Activated gamma-delta T cell treated with Interleukin-2 at 50 U/mL for 16 hours (primary cell): ENCODE results near the gene TNFRSF14.
"Not testable (repeated sequence)": the region's sequence is repeated elsewhere in the genome, so short reads cannot be mapped to it uniquely, and the experiment has no call there.

Experiments used
- DNase-seq: peaks from one replicate; pipeline ENCODE4 v3.0.0-alpha.2; 2020

TNFRSF14 gene

GRCh38 chr1:2539312-2539907 is 16.8 kb upstream of the TNFRSF14 start:
- no peak for DNase-seq

GRCh38 chr1:2540816-2541492 is 15.2 kb upstream of the TNFRSF14 start:
- DNase-seq: no peak

- DNase-seq: no peak
Measured at GRCh38 chr1:2541619-2542245, 14.4 kb upstream of the TNFRSF14 start.

- DNase-seq: no peak
Measured at GRCh38 chr1:2542246-2542915, 13.8 kb upstream of the TNFRSF14 start.

GRCh38 chr1:2543543-2544092 is 12.6 kb upstream of the TNFRSF14 start:
- peak; percentile 56 for DNase-seq

- DNase-seq: no peak
Measured at GRCh38 chr1:2544093-2544874, 11.9 kb upstream of the TNFRSF14 start.

GRCh38 chr1:2544875-2545640 is 11.1 kb upstream of the TNFRSF14 start:
- no peak for DNase-seq

- DNase-seq: peak; percentile 88
Measured at GRCh38 chr1:2545754-2546514, 10.2 kb upstream of the TNFRSF14 start.

- DNase-seq: peak; percentile 73
Measured at GRCh38 chr1:2546515-2547209, 9.5 kb upstream of the TNFRSF14 start.

- peak; percentile 52 for DNase-seq
Measured at GRCh38 chr1:2547210-2548067, 8.7 kb upstream of the TNFRSF14 start.

- peak; percentile 88 for DNase-seq
Measured at GRCh38 chr1:2548068-2548589, 8.0 kb upstream of the TNFRSF14 start.

- DNase-seq: not testable (repeated sequence)
Measured at GRCh38 chr1:2549367-2550029, 6.7 kb upstream of the TNFRSF14 start.

GRCh38 chr1:2550309-2550861 is 5.8 kb upstream of the TNFRSF14 start:
- DNase-seq: not testable (repeated sequence)

- not testable (repeated sequence) for DNase-seq
Measured at GRCh38 chr1:2551544-2551943, 4.6 kb upstream of the TNFRSF14 start.

GRCh38 chr1:2552189-2552588 is 4.0 kb upstream of the TNFRSF14 start:
- DNase-seq: no peak

GRCh38 chr1:2553076-2553475 is 3.1 kb upstream of the TNFRSF14 start:
- DNase-seq: not testable (repeated sequence)

GRCh38 chr1:2553871-2554620 is 2.1 kb upstream of the TNFRSF14 start:
- no peak for DNase-seq
